Measurements from ENCODE around the gene PDRG1. TPM values are rescaled to one million over a fixed set of nuclear protein-coding genes. Genes with fewer than 3 reads are reported as not detected.
"Not testable (repeated sequence)": the region's sequence is repeated elsewhere in the genome, so short reads cannot be mapped to it uniquely, and the experiment has no call there.

PDRG1 gene
- total RNA-seq, 1 donor from 2014 or later = 4.4 TPM

DNA sequence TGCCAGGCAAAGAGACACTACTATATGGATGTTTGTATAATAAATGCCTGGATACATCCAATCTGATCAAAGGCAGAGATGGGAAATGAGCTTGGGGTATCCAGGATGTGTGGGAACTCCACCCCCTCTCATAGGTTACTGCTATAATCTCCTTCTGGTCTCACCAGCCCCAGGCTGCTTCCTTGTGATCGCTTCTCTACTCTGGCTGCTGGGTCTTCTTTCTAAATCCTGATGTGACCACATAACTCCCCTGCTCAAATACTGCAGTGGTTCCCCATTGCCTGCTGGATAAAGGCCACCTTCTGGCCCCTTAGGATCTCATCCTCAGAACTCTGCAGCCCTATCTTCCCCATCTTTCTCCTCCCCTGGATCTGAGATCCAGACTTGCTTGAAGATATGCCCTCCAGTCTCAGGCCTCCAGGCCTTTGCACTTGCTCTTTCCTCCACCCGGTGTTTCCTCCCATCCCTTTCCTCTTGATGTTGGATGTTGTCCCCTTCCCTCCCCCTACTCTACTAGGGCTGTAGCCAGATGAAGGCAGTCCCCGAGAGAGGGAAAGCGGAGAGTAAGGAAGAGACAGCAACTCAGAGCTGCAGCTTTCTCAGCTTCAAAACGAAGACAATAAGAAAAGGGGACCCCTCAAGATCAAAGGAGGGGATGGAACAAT is 15.3 kb upstream of the PDRG1 start:
- no peak for DNase-seq

DNA sequence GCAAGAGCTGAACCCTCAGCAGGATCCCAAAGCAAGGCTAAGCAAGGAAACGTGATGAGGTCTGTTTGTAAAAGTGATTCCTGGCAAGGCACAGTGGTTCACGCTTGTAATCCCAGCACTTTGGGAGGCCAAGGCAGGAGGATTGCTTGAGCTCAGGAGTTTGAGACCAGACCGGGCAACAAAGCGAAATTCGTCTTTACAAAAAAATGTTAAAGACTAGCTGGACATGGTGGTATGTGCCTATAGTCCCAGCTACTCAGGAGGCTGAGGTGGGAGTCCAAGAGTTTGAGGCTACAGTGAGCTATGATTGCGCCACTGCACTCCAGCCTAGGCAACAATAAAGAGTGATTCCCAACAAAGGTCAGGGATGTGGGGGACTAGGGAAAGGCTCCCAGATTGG is 12.0 kb upstream of the PDRG1 start:
- no peak for DNase-seq

- DNase-seq = no peak
These were observed 10.9 kb upstream of the PDRG1 start for GRCh38 chr20:31962761-31963160.

- no peak for DNase-seq
These were observed 5.0 kb upstream of the PDRG1 start for GRCh38 chr20:31956556-31957526.

- no peak for DNase-seq
These were observed 2.7 kb upstream of the PDRG1 start for GRCh38 chr20:31954500-31954899.

DNA sequence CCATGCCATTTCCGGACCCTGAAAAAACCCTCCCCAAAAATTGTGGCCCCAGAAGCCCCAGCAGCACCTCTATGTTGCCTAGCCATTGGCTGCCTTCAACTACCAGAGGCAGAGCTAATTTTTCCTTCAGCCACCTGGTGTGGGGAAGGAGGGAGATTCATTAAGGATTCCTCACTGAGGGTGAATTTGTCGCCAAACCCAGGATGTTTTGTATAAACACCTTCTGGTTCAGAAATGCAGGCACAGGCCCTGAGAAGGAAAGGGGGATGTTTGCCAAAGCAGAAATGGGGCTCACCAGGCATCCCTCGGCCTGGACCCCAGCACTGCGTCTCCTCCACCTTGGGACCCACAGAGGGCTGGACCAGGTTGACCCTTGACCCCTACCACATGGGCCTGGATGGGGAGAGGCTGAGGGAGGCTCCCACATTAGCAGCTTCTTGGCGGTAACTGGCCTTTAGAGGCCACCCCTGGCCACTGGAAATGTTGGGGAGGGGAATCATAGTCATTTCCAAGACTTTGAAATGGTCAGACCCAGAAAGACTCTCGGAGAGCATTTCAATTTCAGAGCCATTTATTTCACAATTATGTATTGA is 1.8 kb upstream of the PDRG1 start:
- no peak for DNase-seq

DNA sequence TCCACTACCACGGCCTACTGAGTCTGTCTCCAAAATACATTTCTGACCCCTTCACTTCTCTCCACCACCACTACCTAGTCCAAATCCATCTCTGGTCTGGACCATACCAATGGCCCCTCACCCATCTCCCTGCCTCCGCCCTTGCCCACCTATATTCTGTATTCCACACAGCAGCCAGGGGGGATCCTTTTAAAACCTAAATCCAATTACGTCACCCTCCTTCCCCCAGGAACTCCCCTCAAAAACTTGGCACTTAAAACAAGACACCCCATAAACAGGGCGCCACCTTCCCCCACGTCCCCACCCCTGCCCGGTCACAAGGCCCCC is 680 bp downstream of the PDRG1 start:
- DNase-seq = no peak

GRCh38 chr20:31949877-31950646 is 1.8 kb downstream of the PDRG1 start:
- DNase-seq = peak; percentile 2

DNA sequence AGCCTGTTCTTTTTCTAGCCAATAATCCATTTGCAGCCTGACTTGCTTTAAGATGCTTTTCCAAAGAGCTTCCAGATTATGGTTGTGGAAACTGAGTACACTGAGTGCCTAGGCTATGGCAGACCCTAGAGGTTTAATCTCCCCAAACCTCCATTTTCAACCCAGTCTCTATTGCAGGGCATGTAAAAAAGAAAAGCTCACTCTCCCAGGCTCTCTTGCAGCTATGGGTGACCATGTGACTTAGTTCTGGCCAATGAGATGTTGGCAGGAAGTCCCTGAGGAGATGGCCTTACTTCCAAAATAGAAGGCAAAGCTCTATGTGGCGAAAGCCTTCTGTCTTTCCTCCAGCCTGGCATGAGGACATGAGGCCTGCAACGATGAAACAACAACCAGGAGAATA is 3.8 kb downstream of the PDRG1 start:
- no peak for DNase-seq

DNA sequence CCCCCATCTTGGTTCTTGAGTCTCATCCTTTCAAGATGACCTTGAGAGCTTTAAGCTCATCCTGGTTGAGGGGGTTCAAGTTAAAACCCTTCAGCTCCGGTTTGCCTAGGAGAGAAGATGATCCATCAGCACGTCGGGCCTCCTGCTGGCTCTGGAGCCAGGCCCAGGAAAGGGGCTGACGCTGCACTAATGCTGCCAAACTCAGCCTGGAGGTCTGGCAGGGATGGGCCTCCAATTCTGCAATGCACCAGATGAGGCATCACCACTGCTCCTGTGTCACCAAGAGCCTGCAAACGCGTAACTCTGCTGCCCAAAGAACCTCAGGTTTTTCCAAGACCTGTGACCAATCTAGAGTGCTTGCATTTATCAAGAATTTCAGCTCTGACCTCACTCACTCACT is 6.1 kb downstream of the PDRG1 start:
- DNase-seq = no peak

- DNase-seq = no peak
These were observed 6.5 kb downstream of the PDRG1 start for GRCh38 chr20:31945319-31945718.

GRCh38 chr20:31943052-31943471 is 8.8 kb downstream of the PDRG1 start:
- no peak for DNase-seq

DNA sequence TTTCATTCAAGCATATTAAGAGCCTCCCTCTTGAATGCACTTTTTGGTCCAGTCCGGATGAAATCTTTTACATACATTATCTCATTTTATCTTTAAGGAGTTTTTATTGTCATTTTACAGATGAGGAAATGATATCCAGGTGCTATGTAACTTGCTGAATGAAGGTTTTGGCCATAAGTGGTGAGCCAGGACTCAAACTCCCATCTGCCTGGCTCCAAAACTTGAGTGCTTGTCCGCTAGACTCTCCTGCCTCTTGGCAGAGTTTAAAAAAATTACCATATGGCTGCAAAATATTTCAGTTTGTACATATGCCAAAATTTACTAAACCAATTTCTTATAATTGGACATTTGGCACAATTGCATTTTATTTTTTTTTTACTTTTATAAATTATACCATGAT is 12.2 kb downstream of the PDRG1 start:
- DNase-seq = no peak

GRCh38 chr20:31937820-31938219 is 14.0 kb downstream of the PDRG1 start:
- DNase-seq = no peak

DNA sequence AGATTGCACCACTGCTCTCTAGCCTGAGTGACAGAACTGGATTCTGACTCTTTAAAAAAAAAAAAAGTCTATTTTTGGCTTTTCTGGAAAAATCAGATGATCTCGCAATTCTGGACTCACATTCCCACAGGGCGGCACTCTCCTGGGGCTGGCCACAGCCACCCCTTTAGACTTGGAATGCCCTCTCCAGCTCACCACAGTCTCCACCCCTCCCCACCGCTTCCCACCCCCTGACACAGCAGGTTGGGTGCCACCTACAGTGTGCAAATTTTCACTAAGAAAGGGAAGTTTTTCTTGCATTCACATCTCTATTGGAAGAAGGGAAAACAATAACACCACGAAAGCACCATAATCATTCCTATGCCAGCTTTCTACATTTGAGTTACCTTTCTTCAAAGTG is 15.4 kb downstream of the PDRG1 start:
- no peak for DNase-seq

DNA sequence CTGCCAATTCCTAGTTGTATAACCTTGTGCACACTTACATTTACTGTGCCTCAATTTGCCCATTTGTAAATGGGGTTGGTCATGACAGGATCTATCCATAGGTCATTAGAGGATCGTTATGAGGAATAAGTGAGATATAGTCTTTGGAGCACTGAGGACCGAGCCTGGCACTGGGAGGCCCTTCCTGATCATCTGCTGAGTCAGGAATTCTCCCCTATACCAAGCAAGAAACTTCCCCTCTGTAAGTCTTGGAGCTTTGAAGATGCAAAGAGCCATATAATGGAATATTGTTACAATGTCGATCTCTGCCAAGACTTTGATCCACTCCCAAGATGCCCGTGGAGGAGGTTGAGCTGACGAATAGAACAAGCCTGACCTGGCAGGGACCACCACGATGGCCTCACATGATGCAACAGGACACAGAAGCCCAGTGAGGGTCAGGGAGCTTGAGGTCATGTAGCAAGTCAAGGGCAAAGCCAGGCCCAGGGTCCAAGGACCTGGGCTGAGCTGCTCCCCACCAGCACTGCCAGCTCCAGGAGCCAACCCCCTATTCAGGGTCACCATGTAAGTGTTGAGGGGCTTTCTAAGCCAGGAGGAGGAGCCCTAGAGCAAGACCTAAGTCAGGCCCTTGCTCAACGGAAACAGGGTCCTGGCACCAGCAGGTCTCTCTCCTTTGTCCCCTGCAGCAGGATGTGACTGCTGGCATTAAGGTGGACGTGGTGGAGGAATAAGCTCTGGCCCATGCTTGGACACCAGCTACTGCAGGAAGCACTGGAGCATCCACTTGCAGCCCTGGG is 16.7 kb downstream of the PDRG1 start:
- peak; percentile 28 for DNase-seq

DNA sequence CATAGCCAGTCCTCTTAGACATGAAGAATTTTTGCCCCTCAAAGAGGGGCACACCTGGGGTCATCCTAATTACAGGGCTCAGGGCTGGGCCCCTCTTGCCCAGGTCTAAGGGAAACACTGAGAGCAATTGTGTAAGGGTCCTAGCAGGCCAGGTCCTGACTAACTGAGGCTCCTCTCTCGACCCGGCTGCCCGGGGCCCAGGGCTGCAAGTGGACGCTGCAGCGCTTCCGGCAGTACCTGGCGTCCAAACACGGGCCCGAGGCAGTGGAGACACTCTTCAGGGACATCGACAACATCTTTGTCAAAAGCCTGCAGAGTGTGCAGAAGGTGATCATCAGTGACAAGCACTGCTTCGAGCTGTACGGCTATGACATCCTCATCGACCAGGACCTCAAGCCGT is 17.4 kb downstream of the PDRG1 start:
- DNase-seq = no peak

DNA sequence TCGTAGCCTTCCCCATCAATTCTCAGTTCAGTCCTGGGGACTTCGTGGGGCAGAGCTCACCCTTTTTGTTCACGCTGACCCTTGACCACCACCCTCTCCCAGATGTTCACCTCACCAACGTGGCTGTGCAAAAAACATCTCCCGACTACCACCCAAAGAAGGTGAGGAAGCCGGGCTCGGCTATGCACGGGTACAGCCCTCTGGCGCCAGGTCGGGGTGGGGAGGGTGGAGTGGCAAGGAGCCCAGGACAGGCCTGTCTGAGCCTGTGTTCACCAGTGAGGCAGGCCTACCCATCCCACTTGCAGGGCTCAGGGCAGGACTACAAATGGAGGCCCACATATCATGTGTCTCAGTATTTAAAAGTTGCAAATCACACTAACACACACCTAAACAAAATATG is 18.1 kb downstream of the PDRG1 start:
- DNase-seq = no peak

GRCh38 chr20:31930779-31931178 is 21.1 kb downstream of the PDRG1 start:
- DNase-seq = no peak

DNA sequence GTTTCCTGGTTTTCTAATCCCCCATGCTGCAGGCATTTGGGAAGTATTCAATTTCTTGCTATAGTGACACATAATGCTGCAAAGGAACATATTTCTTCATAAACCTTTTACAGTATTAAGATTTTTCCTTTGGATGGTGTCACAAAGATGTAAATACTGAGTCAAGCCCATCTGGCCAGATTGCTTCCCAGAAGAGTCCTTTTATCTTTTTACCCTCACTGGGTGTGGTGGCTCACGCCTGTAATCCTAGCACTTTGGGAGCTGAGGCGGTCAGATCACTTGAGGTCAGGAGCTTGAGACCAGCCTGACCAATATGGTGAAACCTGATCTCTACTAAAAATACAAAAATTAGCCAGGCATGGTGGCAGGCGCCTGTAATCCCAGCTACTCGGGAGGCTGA is 22.2 kb downstream of the PDRG1 start:
- not testable (repeated sequence) for DNase-seq

DNA sequence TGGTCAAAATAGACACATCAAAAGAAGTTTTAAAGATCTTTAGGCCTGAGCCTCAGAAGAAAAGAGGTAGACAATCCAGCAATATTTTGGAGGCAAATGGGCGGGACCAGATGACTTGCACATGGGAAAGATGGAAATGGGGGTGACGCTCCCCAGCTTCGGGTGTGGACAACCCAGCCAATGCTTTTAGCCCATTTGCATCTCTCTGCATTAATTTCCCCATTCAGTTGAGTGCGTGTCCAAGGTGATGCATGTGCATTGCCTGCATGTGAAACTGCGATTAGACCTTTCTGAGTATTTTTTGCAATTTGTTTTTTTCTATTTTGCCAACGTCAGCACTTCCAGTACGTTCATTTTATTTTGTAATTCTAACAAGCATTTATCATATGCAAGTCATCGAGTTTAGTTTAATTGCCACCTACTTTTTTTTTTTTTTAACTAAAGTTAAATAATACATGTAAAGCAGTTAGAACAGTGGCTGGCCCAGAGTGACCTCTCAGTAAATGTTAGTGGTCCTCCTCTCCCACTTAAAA is 24.2 kb downstream of the PDRG1 start:
- no peak for DNase-seq

GRCh38 chr20:31926493-31926892 is 25.4 kb downstream of the PDRG1 start:
- DNase-seq = no peak
